ENCODE results near the gene PLIN5. TPM values are rescaled to one million over a fixed set of nuclear protein-coding genes. Genes with fewer than 3 reads are reported as not detected.

Gene PLIN5
- total and polyA plus RNA-seq, 10 of the 15 experiments (the other 5 are each of a cell fraction or from before 2014, with no cell fraction given) = 0.15 to 0.33 TPM; not detected in 8

DNA sequence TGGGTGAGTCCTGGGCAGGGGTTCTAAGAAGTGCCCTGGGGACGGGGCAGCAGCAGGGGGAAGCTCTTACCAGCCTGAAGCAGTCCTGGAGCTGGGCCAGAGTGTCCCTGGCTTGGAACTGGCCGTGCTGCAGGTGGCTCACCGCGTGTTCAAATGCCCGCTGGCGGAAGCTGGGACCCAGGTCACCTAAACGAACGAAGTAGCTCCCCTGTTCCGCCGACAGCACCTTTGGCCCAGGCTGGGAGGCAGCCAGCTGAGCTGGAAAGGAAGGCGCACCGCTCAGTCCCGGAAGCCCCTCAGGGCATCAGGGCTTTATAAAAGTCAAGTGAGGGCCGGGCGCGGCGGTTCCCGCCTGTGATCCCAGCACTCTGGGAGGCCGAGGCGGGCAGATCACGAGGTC is 26.3 kb downstream of the PLIN5 start:
- Histone ChIP-seq H3K36me3 (ENCODE audit: control insufficient read depth in 2 of 2, insufficient read depth in 2 of 2, low read length in 1 of 2) (no peaks in the 10 kb centered on the region; a peak in 1 of 4 replicates), H4K20me1 (ENCODE audit: control insufficient read depth, insufficient read depth) (no peaks in the 10 kb centered on the region), H2AFZ (ENCODE audit: control insufficient read depth, low read depth, low read length) (no peak overlapping the region), H3K27ac (ENCODE audit: control insufficient read depth, insufficient read depth) (no peak overlapping the region), H3K27me3 (replicated peaks in 1 of 2; ENCODE audit: control insufficient read depth in 2 of 2, insufficient read depth in 2 of 2, low read length in 1 of 2) (no peaks in the 10 kb centered on the region), H3K4me3 (no peak overlapping the region), H3K79me2 (ENCODE audit: control insufficient read depth, insufficient read depth, low read length) (no peaks in the 10 kb centered on the region), H3K9ac (ENCODE audit: control insufficient read depth, insufficient read depth, low read length) (no peak overlapping the region), H3K9me3 (replicated peaks; ENCODE audit: control insufficient read depth, insufficient read depth, low read length) (no peaks in the 10 kb centered on the region), H3K4me2 (ENCODE audit: control insufficient read depth, insufficient read depth) (no peak overlapping the region), H3K4me1 (ENCODE audit: control insufficient read depth, insufficient read depth, low read length) (no peaks in the 10 kb centered on the region)
- in situ Hi-C loops (cut with MboI) (no loop called here), intact Hi-C loops (cut with micrococcal nuclease; ENCODE audit: unreplicated experiment) (no loop called here)
- ATAC-seq (no peak), FAIRE-seq (no peak), DNase-seq (ENCODE audit: low read depth, low spot score) (no peak)
- ChIA-PET POLR2A (no interaction called here), RAD21 (ENCODE audit: unreplicated experiment) (interaction anchor here (0.6 kb wide), 1 partner anchor 672 kb away, joined by 3 read pairs; no protein-coding TSS in a partner anchor), CTCF (interaction anchor here (1.2 to 1.3 kb wide), 2 partner anchors 8 to 15 kb away, joined by 3 to 4 read pairs; no protein-coding TSS in a partner anchor), SMC1A (ENCODE audit: uncharacterized antibody, unreplicated experiment) (no interaction called here)
- BruUV-seq (replicated peaks) = no TSS peak
- WGBS (ENCODE audit: insufficient coverage, insufficient replicate concordance, low lambda C conversion rate, missing lambda C conversion rate) = 90% methylated on average over 21 of the region's 21 CpGs
- no peak for TF ChIP-seq TCF12 (IDR thresholded peaks at IDR 0.05; ENCODE audit: low read depth, low read length)
- no peak for TF ChIP-seq SMC3 (IDR thresholded peaks at IDR 0.05; ENCODE audit: borderline replicate concordance, low read length)
- TF ChIP-seq, protein P1, sequence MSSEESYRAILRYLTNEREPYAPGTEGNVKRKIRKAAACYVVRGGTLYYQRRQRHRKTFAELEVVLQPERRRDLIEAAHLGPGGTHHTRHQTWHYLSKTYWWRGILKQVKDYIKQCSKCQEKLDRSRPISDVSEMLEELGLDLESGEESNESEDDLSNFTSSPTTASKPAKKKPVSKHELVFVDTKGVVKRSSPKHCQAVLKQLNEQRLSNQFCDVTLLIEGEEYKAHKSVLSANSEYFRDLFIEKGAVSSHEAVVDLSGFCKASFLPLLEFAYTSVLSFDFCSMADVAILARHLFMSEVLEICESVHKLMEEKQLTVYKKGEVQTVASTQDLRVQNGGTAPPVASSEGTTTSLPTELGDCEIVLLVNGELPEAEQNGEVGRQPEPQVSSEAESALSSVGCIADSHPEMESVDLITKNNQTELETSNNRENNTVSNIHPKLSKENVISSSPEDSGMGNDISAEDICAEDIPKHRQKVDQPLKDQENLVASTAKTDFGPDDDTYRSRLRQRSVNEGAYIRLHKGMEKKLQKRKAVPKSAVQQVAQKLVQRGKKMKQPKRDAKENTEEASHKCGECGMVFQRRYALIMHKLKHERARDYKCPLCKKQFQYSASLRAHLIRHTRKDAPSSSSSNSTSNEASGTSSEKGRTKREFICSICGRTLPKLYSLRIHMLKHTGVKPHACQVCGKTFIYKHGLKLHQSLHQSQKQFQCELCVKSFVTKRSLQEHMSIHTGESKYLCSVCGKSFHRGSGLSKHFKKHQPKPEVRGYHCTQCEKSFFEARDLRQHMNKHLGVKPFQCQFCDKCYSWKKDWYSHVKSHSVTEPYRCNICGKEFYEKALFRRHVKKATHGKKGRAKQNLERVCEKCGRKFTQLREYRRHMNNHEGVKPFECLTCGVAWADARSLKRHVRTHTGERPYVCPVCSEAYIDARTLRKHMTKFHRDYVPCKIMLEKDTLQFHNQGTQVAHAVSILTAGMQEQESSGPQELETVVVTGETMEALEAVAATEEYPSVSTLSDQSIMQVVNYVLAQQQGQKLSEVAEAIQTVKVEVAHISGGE (CRISPR knock-in tag; IDR thresholded peaks at IDR 0.05) = no peak
- TF ChIP-seq, protein P2, sequence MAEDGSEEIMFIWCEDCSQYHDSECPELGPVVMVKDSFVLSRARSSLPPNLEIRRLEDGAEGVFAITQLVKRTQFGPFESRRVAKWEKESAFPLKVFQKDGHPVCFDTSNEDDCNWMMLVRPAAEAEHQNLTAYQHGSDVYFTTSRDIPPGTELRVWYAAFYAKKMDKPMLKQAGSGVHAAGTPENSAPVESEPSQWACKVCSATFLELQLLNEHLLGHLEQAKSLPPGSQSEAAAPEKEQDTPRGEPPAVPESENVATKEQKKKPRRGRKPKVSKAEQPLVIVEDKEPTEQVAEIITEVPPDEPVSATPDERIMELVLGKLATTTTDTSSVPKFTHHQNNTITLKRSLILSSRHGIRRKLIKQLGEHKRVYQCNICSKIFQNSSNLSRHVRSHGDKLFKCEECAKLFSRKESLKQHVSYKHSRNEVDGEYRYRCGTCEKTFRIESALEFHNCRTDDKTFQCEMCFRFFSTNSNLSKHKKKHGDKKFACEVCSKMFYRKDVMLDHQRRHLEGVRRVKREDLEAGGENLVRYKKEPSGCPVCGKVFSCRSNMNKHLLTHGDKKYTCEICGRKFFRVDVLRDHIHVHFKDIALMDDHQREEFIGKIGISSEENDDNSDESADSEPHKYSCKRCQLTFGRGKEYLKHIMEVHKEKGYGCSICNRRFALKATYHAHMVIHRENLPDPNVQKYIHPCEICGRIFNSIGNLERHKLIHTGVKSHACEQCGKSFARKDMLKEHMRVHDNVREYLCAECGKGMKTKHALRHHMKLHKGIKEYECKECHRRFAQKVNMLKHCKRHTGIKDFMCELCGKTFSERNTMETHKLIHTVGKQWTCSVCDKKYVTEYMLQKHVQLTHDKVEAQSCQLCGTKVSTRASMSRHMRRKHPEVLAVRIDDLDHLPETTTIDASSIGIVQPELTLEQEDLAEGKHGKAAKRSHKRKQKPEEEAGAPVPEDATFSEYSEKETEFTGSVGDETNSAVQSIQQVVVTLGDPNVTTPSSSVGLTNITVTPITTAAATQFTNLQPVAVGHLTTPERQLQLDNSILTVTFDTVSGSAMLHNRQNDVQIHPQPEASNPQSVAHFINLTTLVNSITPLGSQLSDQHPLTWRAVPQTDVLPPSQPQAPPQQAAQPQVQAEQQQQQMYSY (CRISPR knock-in tag; IDR thresholded peaks at IDR 0.05) = no peak
- TF ChIP-seq, protein P3, sequence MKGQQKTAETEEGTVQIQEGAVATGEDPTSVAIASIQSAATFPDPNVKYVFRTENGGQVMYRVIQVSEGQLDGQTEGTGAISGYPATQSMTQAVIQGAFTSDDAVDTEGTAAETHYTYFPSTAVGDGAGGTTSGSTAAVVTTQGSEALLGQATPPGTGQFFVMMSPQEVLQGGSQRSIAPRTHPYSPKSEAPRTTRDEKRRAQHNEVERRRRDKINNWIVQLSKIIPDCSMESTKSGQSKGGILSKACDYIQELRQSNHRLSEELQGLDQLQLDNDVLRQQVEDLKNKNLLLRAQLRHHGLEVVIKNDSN (IDR thresholded peaks at IDR 0.05; ENCODE audit: borderline replicate concordance, extremely low read length, insufficient read depth, low read depth, low read length) = no peak
- TF ChIP-seq SIX5 (IDR thresholded peaks at IDR 0.05; ENCODE audit: low read depth, low read length, severe bottlenecking) = no peak
- TF ChIP-seq, protein P4, sequence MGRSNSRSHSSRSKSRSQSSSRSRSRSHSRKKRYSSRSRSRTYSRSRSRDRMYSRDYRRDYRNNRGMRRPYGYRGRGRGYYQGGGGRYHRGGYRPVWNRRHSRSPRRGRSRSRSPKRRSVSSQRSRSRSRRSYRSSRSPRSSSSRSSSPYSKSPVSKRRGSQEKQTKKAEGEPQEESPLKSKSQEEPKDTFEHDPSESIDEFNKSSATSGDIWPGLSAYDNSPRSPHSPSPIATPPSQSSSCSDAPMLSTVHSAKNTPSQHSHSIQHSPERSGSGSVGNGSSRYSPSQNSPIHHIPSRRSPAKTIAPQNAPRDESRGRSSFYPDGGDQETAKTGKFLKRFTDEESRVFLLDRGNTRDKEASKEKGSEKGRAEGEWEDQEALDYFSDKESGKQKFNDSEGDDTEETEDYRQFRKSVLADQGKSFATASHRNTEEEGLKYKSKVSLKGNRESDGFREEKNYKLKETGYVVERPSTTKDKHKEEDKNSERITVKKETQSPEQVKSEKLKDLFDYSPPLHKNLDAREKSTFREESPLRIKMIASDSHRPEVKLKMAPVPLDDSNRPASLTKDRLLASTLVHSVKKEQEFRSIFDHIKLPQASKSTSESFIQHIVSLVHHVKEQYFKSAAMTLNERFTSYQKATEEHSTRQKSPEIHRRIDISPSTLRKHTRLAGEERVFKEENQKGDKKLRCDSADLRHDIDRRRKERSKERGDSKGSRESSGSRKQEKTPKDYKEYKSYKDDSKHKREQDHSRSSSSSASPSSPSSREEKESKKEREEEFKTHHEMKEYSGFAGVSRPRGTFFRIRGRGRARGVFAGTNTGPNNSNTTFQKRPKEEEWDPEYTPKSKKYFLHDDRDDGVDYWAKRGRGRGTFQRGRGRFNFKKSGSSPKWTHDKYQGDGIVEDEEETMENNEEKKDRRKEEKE (IDR thresholded peaks at IDR 0.05) = no peak
- TF ChIP-seq HDGF (IDR thresholded peaks at IDR 0.05) = no peak
